ENCODE data around the gene DDX59.
"Not testable (repeated sequence)": the region's sequence is repeated elsewhere in the genome, so short reads cannot be mapped to it uniquely, and the experiment has no call there.

Gene DDX59

GRCh38 chr1:200670242-200671118 is 773 bp upstream of the DDX59 start:
- no peak for FAIRE-seq

GRCh38 chr1:200668514-200669313 is 993 bp downstream of the DDX59 start:
- no peak for FAIRE-seq

DNA sequence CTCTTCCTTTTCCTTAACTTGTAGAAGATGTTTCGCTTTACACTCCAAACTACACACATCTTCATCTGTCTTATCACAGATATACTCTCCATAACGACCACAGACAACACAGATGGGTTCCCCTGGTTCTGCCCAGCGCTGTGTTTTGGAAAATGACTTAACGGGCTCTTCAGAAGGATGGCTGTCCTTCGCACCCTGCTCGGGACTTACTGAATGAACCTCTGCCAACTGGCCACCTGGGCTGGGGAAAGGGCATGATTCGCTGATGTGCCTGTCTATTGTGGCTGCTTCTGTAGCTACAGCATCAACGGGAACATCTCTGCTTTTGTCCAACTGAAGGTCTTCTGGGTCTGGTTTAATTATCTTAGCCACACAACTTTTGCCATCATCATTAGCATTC is 3.4 kb downstream of the DDX59 start:
- no peak for FAIRE-seq

- no peak for FAIRE-seq
These were observed 3.8 kb downstream of the DDX59 start for GRCh38 chr1:200665861-200666260.

GRCh38 chr1:200660719-200661118 is 9.0 kb downstream of the DDX59 start:
- no peak for FAIRE-seq

DNA sequence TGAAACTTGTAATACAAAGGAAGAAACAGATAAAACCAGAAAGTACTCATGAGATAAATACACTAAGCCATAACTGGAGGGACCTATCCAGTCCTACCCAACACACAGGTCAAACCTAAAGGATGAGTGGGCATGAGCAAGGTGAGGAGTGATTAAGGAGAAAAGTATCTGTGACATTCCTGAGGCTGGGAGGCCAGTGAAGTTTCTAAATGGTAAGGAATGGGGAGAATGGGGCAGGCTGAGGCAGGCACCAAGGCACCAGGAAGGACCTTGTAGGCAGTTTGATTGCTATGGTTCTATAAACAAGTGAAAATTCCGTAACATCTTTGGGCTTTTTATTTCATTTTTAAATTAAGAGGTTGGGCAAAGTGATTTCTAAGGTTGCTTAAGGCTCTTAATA is 10.4 kb downstream of the DDX59 start:
- no peak for FAIRE-seq

- no peak for FAIRE-seq
These were observed 11.5 kb downstream of the DDX59 start for GRCh38 chr1:200658037-200658818.

DNA sequence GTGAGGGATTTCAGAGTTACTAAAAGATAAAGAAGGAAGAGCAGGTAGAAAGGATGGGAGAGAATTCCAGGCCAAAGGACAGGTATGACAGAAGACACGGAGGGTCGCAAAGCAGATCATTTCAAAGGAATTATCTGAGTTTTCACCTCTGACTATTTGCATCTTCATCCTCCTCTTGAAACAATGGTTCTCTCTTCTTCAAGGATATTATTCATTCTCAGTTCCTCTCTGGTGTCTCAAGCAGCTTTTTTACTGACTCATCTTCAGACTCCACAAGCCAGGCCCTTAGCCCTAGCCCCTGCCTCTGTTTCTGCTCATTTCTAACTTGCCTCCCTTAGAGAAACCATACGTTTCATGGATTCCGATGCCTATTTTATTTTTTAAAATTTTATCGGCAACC is 15.0 kb downstream of the DDX59 start:
- FAIRE-seq, result no peak

DNA sequence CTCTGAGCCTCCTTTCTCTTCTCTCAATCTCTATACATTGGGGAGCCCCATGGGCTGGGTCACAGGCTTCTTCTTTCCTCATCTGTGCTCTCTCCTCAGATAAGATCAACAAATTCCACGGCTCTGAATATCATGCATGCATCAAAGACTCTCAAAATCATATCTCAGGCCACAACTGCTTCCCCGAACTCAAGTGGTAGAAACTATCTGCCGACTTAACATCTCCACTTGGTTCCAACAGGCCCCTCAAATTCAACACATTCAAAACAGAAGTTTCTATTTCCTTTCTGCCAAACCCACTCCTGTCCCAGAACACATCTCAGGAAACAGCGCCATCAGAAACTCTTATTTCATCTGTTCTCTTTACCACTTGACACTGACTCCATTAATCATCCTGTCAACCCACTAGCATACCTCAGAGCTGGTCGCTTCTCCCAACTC is 16.7 kb downstream of the DDX59 start:
- no peak for FAIRE-seq

DNA sequence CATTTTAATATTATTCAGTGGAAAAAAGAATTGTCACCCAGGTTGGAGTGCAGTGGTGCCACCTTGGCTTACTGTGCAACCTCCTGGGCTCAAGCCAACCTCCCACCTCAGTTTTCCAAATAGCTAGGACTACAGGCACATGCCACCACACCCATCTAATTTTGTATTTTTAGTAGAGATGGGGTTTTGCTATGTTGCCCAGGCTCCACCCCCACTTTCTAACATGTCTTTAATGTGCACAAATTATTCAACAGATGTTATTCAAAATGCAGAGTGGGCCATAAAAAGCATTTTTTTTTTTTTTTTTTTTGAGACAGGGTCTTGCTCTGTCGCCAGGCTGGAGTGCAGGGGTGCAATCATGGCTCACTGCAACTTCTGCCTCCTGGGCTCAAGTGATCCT is 17.3 kb downstream of the DDX59 start:
- FAIRE-seq, result no peak

DNA sequence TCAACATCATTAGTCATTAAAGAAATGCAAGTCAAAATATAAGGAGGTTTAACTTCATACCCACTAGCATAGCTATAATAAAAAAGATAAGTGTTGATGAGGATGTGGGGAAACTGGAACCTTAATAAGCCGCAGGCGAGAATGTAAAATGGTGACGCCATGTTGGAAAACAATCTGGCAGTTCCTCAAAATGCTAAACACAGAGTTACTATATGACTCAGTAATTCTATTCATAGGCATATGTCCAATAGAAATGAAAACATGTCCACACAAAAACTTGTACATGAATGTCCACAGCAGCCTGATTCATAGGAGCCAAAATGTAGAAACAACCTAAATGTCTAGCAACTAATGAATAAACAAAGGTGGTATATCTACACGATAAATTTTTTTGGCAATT is 23.2 kb downstream of the DDX59 start:
- no peak for FAIRE-seq

- FAIRE-seq, result no peak
These were observed 25.7 kb downstream of the DDX59 start for GRCh38 chr1:200644021-200644420.

DNA sequence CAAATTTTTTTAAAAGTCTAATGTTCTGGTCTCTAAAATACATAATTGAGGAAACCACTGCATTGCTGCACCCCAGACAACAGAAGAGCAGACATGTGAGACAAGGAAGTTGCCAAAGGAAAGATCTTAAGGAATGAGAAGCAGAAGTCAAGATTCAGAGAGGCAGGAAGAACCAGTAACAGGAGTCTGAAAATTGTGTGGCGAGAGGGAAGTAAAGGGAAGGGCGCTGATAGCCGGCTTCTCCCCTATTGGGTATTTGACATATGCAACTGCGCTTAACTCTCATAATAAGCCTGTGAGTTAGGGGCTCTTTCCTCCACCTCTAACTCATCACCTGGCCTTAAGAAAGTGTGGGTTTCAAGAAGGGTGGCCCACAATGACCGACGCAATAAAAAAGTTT is 27.2 kb downstream of the DDX59 start:
- FAIRE-seq, result no peak

- FAIRE-seq, result no peak
These were observed 28.7 kb downstream of the DDX59 start for GRCh38 chr1:200640963-200641401.

- no peak for FAIRE-seq
These were observed 29.2 kb downstream of the DDX59 start for GRCh38 chr1:200640373-200640962.

- FAIRE-seq, result no peak
These were observed 31.6 kb downstream of the DDX59 start for GRCh38 chr1:200638073-200638472.

DNA sequence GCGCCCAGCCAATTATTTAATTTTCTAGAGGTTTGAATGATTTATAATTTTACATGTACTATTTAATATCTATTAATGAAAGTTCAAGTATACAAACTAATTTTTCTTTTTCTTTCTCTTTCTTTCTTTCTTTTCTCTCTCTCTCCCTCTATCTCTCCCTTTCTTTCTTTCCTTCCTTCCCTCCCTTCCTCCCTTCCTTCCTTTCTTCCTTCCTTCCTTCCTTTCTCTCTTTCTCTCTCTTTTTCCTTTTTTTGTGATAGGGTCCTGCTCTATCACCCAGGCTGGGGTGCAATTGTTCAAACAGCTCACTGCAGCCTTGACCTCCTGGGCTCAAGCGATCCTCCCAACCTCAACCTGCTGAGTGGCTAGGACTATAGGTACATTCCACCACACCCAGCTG is 33.0 kb downstream of the DDX59 start:
- FAIRE-seq, result no peak

DNA sequence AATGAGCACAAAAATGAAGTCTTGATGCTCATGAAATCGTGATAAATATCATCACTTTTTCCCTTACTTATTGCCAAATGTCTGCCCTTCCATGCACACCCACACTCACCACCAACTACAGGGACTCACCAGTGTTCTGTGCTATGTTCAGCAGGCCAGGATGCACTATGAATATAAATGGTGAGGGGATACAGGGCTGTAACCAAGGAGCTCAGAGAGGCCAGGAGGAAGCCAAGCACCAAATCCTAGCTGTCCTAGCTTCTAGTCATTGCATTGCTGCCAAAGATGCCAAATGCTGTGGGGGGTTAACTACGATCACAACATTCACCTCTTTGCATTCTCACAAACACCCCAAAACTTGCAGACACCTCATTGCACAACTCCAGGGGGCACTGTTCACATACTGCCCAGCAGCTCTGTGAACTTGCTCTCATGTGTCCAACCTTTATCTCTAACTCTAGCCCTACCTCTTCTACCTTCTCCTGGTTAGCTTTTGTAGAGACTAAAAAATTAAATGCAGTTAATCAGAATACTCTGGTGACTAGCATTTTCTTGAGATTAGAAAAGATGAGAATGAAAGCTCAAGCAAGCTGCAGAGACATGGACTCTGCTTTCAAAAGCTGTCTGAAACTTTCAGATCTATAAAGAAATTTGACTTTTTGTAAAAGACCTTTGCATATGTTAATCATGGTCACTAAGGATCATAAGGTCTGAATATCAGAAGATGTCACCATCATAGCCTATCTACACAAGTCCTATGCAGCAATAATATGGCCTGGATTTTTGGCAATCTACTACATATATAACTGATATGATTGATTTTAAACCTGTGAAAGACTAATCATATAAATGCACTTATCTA is 35.2 kb downstream of the DDX59 start:
- FAIRE-seq, result no peak

DNA sequence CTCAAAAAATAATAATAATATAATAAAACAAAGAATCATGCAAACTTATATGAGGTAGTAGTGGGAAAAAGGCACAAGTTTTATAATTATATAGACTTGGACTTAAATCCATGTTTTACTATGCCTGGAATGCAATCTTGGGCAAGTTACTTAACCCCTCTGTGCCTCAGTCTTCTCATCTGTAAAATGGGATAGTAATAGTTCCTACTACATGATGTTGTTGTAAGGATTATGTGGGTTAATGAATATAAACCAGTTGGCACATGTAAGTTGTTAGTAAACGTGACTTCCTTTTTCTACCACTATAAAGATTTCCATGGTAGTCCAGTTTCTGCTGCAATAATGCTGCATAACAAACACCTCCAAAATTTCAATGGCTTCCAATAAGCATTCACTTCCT is 38.3 kb downstream of the DDX59 start:
- FAIRE-seq, result no peak

GRCh38 chr1:200630515-200630899 is 39.2 kb downstream of the DDX59 start:
- FAIRE-seq, result not testable (repeated sequence)

- FAIRE-seq, result no peak
These were observed 39.7 kb downstream of the DDX59 start for GRCh38 chr1:200629876-200630514.
